Mesenchymal stem cell (in vitro differentiated cells and primary cell): Measurements from ENCODE around the gene GALC.

Source experiments
- DNase-seq: peaks from one replicate; pipeline ENCODE4 v3.0.0-alpha.2; 2013
- H2AFZ ChIP-seq: one replicate; pipeline ENCODE4 v1.6.1; 2013; ENCODE audit warnings: low read depth, mild to moderate bottlenecking, control low read depth, inconsistent platforms, low read length, moderate library complexity
- H2AK5ac ChIP-seq: 2 replicates; pipeline ENCODE4 v1.6.1; 2013; ENCODE audit warnings: low read length, moderate library complexity, mild to moderate bottlenecking, inconsistent platforms; ENCODE audit not compliant: severe bottlenecking
- H2BK120ac ChIP-seq: one replicate; pipeline ENCODE4 v1.6.1; 2013; ENCODE audit warnings: low read depth, mild to moderate bottlenecking, inconsistent platforms, low read length, moderate library complexity
- H2BK12ac ChIP-seq, 2 experiments: one replicate each; pipeline ENCODE4 v1.6.1; 2013; ENCODE audit warnings: inconsistent platforms in 2 of 2, low read length in 2 of 2, mild to moderate bottlenecking in 2 of 2, moderate library complexity in 2 of 2, control low read depth in 1 of 2
- H2BK15ac ChIP-seq: one replicate; pipeline ENCODE4 v1.6.1; 2013; ENCODE audit warnings: mild to moderate bottlenecking, low read depth, inconsistent platforms; ENCODE audit not compliant: poor library complexity, severe bottlenecking
- H2BK5ac ChIP-seq: 2 replicates; pipeline ENCODE4 v1.6.1; 2013; ENCODE audit warnings: low read depth, mild to moderate bottlenecking, low read length, control low read depth, inconsistent platforms; ENCODE audit not compliant: poor library complexity, severe bottlenecking
- H3K14ac ChIP-seq, 2 experiments: one replicate each; pipeline ENCODE4 v1.6.1; 2013; ENCODE audit warnings: inconsistent platforms in 2 of 2, low read length in 2 of 2, control low read depth in 1 of 2, mild to moderate bottlenecking in 1 of 2, moderate library complexity in 1 of 2
- H3K18ac ChIP-seq, 2 experiments: one replicate each; pipeline ENCODE4 v1.6.1; 2013; ENCODE audit warnings: inconsistent platforms in 2 of 2, low read length in 2 of 2, control low read depth in 1 of 2, low read depth in 1 of 2, mild to moderate bottlenecking in 1 of 2
- H3K23ac ChIP-seq, 2 experiments: one replicate each; pipeline ENCODE4 v1.6.1; 2013; ENCODE audit warnings: inconsistent platforms in 2 of 2, low read length in 2 of 2, mild to moderate bottlenecking in 2 of 2, moderate library complexity in 2 of 2, control low read depth in 1 of 2
- H3K27ac ChIP-seq: 2 replicates; pipeline ENCODE4 v1.5.1; 2013; ENCODE audit warnings: mild to moderate bottlenecking, moderate library complexity, low read length, control low read depth, inconsistent platforms; ENCODE audit not compliant: poor library complexity, severe bottlenecking
- H3K27me3 ChIP-seq, 2 experiments: 2 replicates each; pipeline versions ENCODE4 v1.6.1 to v1.7.0; 2013; ENCODE audit warnings: low read length in 2 of 2, mild to moderate bottlenecking in 2 of 2, moderate library complexity in 2 of 2, control low read depth in 1 of 2, inconsistent platforms in 1 of 2; ENCODE audit not compliant: control insufficient read depth in 1 of 2, insufficient read depth in 1 of 2
- H3K36me3 ChIP-seq, 2 experiments: 2 replicates each; pipeline versions ENCODE4 v1.6.1 to v1.7.0; 2013; ENCODE audit warnings: low read length in 2 of 2, control low read depth in 1 of 2, inconsistent platforms in 1 of 2, low read depth in 1 of 2, mild to moderate bottlenecking in 1 of 2; ENCODE audit not compliant: insufficient read depth in 2 of 2, control insufficient read depth in 1 of 2
- H3K4ac ChIP-seq, 2 experiments: one replicate each; pipeline ENCODE4 v1.6.1; 2013; ENCODE audit warnings: inconsistent platforms in 2 of 2, low read length in 2 of 2, mild to moderate bottlenecking in 2 of 2, moderate library complexity in 2 of 2, control low read depth in 1 of 2, low read depth in 1 of 2
- H3K4me1 ChIP-seq: 2 replicates; pipeline ENCODE4 v1.6.1; 2013; ENCODE audit warnings: low read depth, low read length, control low read depth; ENCODE audit not compliant: control insufficient read depth, insufficient read depth
- H3K4me2 ChIP-seq: 2 replicates; pipeline ENCODE4 v1.6.1; 2013; ENCODE audit warnings: low read length, mild to moderate bottlenecking, inconsistent platforms; ENCODE audit not compliant: poor library complexity, severe bottlenecking
- H3K4me3 ChIP-seq, 2 experiments: 2 replicates each; pipeline versions ENCODE4 v1.5.1 to v1.7.0; 2013; ENCODE audit warnings: low read length in 2 of 2, mild to moderate bottlenecking in 2 of 2, control low read depth in 1 of 2, low read depth in 1 of 2; ENCODE audit not compliant: insufficient read depth in 1 of 2
- H3K79me1 ChIP-seq: replicated peaks from 2 replicates; pipeline ENCODE4 v1.6.1; 2013; ENCODE audit warnings: mild to moderate bottlenecking, control low read depth, low read length, inconsistent platforms; ENCODE audit not compliant: poor library complexity, severe bottlenecking
- H3K9ac ChIP-seq: 2 replicates; pipeline ENCODE4 v1.7.0; 2013; ENCODE audit warnings: mild to moderate bottlenecking, low read length, moderate library complexity
- H3K9me3 ChIP-seq: 2 replicates; pipeline ENCODE4 v1.7.0; 2013; ENCODE audit warnings: mild to moderate bottlenecking, low read length; ENCODE audit not compliant: control insufficient read depth
- H4K8ac ChIP-seq: one replicate; pipeline ENCODE4 v1.6.1; 2013; ENCODE audit warnings: inconsistent platforms, mild to moderate bottlenecking, low read length, moderate library complexity
- H4K91ac ChIP-seq: one replicate; pipeline ENCODE4 v1.6.1; 2013; ENCODE audit warnings: mild to moderate bottlenecking, low read length, inconsistent platforms
- WGBS: methylation state at CpG from one replicate; pipeline ENCODE4 v1.1.7; 2013; ENCODE audit warnings: mixed read lengths; 5-methylcytosine and 5-hydroxymethylcytosine counted together

GALC gene

DNA sequence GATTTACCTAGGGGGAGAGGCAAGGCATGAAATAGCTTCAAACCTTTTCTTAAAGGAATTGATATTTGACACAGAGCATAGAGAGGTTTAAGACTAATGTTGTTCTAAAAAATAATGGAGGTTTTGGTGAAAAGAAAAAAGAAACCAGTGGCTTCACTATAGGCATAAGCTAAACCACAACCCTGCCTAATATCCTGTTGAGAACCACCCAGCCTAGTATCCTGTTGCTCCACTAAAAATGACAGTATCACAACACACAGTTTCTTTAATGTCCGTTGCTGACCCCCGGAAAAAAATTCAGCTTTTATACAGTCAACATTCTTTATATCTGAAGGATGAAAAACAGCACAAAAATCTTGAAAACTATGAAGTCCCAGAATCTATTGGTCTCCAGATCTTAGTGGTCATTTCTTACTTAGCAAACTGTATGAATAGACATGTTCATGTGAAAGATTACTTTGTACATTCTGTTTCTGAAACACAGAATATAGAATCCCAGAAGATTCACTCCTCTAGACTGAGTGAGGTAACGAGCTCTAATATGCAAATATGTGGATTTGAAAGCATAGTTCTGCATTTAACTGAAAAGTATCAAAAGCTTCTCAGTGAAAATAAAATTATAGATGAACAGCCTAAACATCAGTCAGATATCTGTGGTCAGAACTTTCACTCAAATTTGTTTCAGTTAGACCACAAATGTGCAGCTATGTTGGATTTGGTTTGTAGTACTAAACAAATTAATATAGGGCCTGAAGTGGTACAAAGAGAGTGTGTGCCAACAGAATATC lies 40.5 kb downstream of the GALC start:
- no peaks in the 10 kb centered on the region for H3K4me1 ChIP-seq
- H2BK120ac ChIP-seq, result no peak overlapping the region
- H2BK15ac ChIP-seq, result no peak overlapping the region
- H2BK12ac ChIP-seq, result no peak overlapping the region
- no peak overlapping the region for H3K14ac ChIP-seq
- H3K27ac ChIP-seq, result no peak overlapping the region
- H3K36me3 ChIP-seq, result peaks cover 0 to 25% of the 10 kb centered on the region in 2 experiments
- H3K4me3 ChIP-seq, result no peak overlapping the region
- no peak overlapping the region for H3K4ac ChIP-seq
- H3K9ac ChIP-seq, result no peak overlapping the region
- WGBS, result 100% methylated on average over 2 of the region's 3 CpGs
- no peak overlapping the region for H3K23ac ChIP-seq
- H3K27me3 ChIP-seq, result no peaks in the 10 kb centered on the region
- no peak overlapping the region for H3K4me2 ChIP-seq
- H3K79me1 ChIP-seq, result no peaks in the 10 kb centered on the region
- DNase-seq, result no peak
- H3K18ac ChIP-seq, result no peak overlapping the region
- H4K8ac ChIP-seq, result no peak overlapping the region
- H2BK5ac ChIP-seq, result no peak overlapping the region
- H3K9me3 ChIP-seq, result no peaks in the 10 kb centered on the region
- no peak overlapping the region for H4K91ac ChIP-seq
- no peak overlapping the region for H2AK5ac ChIP-seq
- H2AFZ ChIP-seq, result no peak overlapping the region

DNA sequence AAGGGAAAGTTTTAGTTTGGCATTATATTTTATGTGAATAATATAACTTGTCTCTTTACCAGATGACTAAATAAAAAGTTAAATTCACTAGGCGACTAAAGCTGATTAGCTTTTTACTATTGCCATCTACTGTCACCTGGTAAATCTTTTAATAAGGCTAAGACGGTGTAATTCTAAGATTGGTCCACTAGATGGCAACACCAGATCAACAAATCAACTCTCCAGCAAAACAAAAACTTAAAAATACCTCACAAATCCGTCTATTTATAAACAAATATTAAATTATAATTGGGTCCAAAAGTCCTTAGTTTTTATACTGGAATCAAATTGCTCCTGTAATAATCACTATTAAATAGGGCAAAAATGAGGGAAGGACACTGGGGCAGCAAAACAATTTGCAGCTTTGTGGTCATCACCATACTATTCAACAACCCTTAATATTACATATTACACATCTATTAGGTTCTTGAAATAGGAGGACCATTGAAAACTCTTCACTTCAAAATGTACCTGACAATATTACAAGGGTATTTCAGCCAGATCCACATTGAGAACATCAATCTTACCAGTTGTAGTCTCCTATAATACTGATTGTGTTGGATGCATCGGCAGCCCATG lies 47.9 kb downstream of the GALC start:
- H3K14ac ChIP-seq, result no peak overlapping the region
- no peak overlapping the region for H3K4me3 ChIP-seq
- no peak overlapping the region for H3K23ac ChIP-seq
- no peak overlapping the region for H3K9ac ChIP-seq
- H3K27ac ChIP-seq, result no peak overlapping the region
- H3K9me3 ChIP-seq, result no peaks in the 10 kb centered on the region
- no peak overlapping the region for H2BK5ac ChIP-seq
- H2BK15ac ChIP-seq, result no peak overlapping the region
- H2AK5ac ChIP-seq, result no peak overlapping the region
- no peak overlapping the region for H4K91ac ChIP-seq
- H3K18ac ChIP-seq, result no peak overlapping the region
- no peak overlapping the region for H3K4ac ChIP-seq
- no peaks in the 10 kb centered on the region for H3K27me3 ChIP-seq
- H3K4me2 ChIP-seq, result no peak overlapping the region
- no peak overlapping the region for H2AFZ ChIP-seq
- no peak overlapping the region for H2BK12ac ChIP-seq
- H4K8ac ChIP-seq, result no peak overlapping the region
- H3K79me1 ChIP-seq, result no peaks in the 10 kb centered on the region
- DNase-seq, result peak; percentile 62
- peaks cover 0 to 58% of the 10 kb centered on the region in 2 experiments for H3K36me3 ChIP-seq
- H3K4me1 ChIP-seq, result no peaks in the 10 kb centered on the region
- no peak overlapping the region for H2BK120ac ChIP-seq
- 100% methylated on average over 1 of the region's 4 CpGs for WGBS

DNA sequence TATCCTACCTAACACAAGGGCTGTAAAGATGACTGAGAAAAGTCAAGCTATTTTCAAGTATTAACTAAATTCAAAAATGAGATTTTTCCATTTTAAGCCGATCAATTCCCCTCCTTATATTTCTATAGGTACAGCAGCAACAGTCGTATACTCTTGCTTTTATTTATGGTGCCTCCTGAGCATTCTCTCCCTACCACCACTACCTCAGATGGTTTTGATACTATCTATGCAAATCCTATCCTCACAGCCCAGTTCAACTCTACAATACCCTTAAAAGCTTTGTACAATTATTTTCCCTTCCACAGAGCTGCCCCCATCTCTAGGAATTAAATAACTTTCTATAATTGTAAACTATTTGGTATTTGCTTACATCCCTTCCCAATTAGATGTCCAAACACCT lies 52.1 kb downstream of the GALC start:
- no peak overlapping the region for H2BK5ac ChIP-seq
- H3K18ac ChIP-seq, result no peak overlapping the region
- H2BK12ac ChIP-seq, result no peak overlapping the region
- H2AFZ ChIP-seq, result no peak overlapping the region
- H3K36me3 ChIP-seq, result peaks cover 0 to 36% of the 10 kb centered on the region in 2 experiments
- no peaks in the 10 kb centered on the region for H3K79me1 ChIP-seq
- H3K9me3 ChIP-seq, result no peaks in the 10 kb centered on the region
- DNase-seq, result no peak
- no peaks in the 10 kb centered on the region for H3K27me3 ChIP-seq
- no peak overlapping the region for H3K4ac ChIP-seq
- WGBS, result 89% methylated on average over 2 of the region's 2 CpGs
- no peak overlapping the region for H4K91ac ChIP-seq
- no peak overlapping the region for H3K23ac ChIP-seq
- no peak overlapping the region for H3K4me2 ChIP-seq
- no peak overlapping the region for H2BK15ac ChIP-seq
- no peak overlapping the region for H3K9ac ChIP-seq
- no peak overlapping the region for H3K14ac ChIP-seq
- no peaks in the 10 kb centered on the region for H3K4me1 ChIP-seq
- H4K8ac ChIP-seq, result no peak overlapping the region
- no peak overlapping the region for H2BK120ac ChIP-seq
- no peak overlapping the region for H3K4me3 ChIP-seq
- no peak overlapping the region for H2AK5ac ChIP-seq
- H3K27ac ChIP-seq, result no peak overlapping the region

DNA sequence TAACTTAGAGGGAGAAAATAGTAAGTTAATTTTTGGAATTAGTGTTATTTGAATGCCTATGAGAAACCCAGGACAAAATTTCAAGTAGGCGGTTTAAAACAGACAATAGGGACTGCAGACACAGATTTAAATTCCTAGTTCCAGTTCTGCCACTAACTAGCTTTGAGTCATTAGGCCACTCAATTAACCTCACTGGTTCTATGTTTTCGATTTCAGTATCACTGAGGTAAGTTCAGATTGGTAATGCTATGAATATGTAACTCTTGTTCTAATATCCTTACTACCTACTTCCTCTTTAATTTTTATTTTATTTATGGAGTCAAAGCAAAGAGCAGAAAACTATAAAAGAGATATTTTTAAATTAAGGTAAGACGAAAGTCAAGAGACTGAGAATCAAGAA lies 52.6 kb downstream of the GALC start:
- WGBS, result 80% methylated on average over 1 of the region's 3 CpGs
- peaks cover 0 to 34% of the 10 kb centered on the region in 2 experiments for H3K36me3 ChIP-seq
- no peak overlapping the region for H3K4ac ChIP-seq
- H2AFZ ChIP-seq, result no peak overlapping the region
- no peaks in the 10 kb centered on the region for H3K27me3 ChIP-seq
- no peak overlapping the region for H2BK15ac ChIP-seq
- no peak overlapping the region for H3K14ac ChIP-seq
- H3K4me3 ChIP-seq, result no peak overlapping the region
- H3K79me1 ChIP-seq, result no peaks in the 10 kb centered on the region
- H4K91ac ChIP-seq, result no peak overlapping the region
- no peak overlapping the region for H2BK12ac ChIP-seq
- no peaks in the 10 kb centered on the region for H3K4me1 ChIP-seq
- no peak overlapping the region for H3K27ac ChIP-seq
- no peak overlapping the region for H2AK5ac ChIP-seq
- no peak overlapping the region for H4K8ac ChIP-seq
- H3K18ac ChIP-seq, result no peak overlapping the region
- no peak overlapping the region for H3K4me2 ChIP-seq
- H2BK120ac ChIP-seq, result no peak overlapping the region
- H2BK5ac ChIP-seq, result no peak overlapping the region
- no peak for DNase-seq
- no peaks in the 10 kb centered on the region for H3K9me3 ChIP-seq
- H3K23ac ChIP-seq, result no peak overlapping the region
- no peak overlapping the region for H3K9ac ChIP-seq
